Measurements from ENCODE around the gene PTX3. TPM values are rescaled to one million over a fixed set of nuclear protein-coding genes. Genes with fewer than 3 reads are reported as not detected.

PTX3 gene
- total RNA-seq, 1 experiment from 2014 or later = 2.1 TPM

DNA sequence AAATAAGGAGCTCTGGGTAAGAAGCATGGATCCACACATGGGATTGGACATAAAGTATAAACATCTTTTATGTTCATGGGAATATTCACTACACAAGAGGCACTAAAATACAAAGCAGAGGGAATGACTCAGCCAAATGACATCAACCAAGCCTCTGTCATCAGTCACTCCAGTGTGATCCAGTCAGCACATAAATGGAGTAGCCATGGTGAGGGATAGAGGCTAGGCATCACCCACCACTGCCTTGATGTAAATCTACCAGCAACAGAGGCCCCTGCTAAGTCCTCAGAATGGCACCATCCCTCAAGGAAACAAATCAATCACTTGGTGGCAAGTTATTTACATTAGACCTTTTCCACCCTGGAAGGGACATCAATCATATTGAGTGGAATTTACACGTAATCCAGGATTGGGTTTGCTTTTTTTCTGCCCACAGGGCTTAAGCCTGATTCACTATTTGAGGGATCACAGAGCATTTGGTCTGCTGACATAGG, 39.3 kb downstream of the PTX3 start:
- BruUV-seq (replicated peaks) = no TSS peak
- ATAC-seq = no peak
- H3K27me3 ChIP-seq (ENCODE audit: control insufficient read depth, insufficient read depth, low read length) = no peaks in the 10 kb centered on the region
- no peaks in the 10 kb centered on the region for H3K4me1 ChIP-seq (ENCODE audit: control insufficient read depth, insufficient read depth, low read length)
- no peak for DNase-seq (ENCODE audit: low read depth, low spot score)
- intact Hi-C loops (cut with micrococcal nuclease; ENCODE audit: unreplicated experiment) = no loop called here
- no peaks in the 10 kb centered on the region for H3K9me3 ChIP-seq (ENCODE audit: control insufficient read depth, insufficient read depth, low read depth, low read length)
- ChIA-PET CTCF (no interaction called here), POLR2A (no interaction called here)
- in situ Hi-C loops (cut with HindIII; ENCODE audit: low pct_unique_long_range_greater_than_20kb, low sequenced_read_pairs) = no loop called here
- H3K4me3 ChIP-seq (ENCODE audit: low read depth in 2 of 2, low read length in 2 of 2) = no peak overlapping the region
- no peak for TF ChIP-seq POLR2AphosphoS5 (IDR thresholded peaks at IDR 0.05; ENCODE audit: low read depth, low read length)
- TF ChIP-seq SIN3A (IDR thresholded peaks at IDR 0.05; ENCODE audit: borderline replicate concordance, insufficient read depth, low read depth, low read length) = no peak
- no peak for TF ChIP-seq TCF7L2 (IDR thresholded peaks at IDR 0.05; ENCODE audit: low read depth, low read length)
- TF ChIP-seq REST (IDR thresholded peaks at IDR 0.05; ENCODE audit: insufficient read depth in 1 of 2, low read depth in 2 of 2, low read length in 1 of 2) = no peak
- no peak for TF ChIP-seq CTCF (IDR thresholded peaks at IDR 0.05)
- H3K36me3 ChIP-seq (ENCODE audit: control insufficient read depth, insufficient read depth, low read length) = no peaks in the 10 kb centered on the region
- no peak overlapping the region for H3K27ac ChIP-seq (ENCODE audit: low read length)

DNA sequence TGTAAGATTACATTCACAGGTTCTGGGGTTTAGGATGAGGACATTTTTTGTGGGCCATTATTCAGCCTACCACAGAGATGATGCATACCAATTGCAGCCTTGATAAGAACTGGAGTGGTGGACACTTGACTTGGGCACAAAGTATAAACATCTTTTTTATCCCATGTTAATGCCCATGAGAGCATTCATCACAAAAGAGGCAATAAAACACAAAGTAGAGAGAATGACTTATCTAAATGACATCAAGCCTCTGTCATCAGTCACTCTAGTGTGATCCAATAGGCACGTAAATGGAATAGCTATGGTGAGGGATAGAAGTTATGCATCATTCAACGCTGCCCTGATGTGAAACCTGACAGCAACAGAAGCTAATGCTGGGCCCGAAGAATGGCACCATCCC, 40.8 kb downstream of the PTX3 start:
- no peaks in the 10 kb centered on the region for H3K4me1 ChIP-seq (ENCODE audit: control insufficient read depth, insufficient read depth, low read length)
- no peaks in the 10 kb centered on the region for H3K27me3 ChIP-seq (ENCODE audit: control insufficient read depth, insufficient read depth, low read length)
- in situ Hi-C loops (cut with HindIII; ENCODE audit: low pct_unique_long_range_greater_than_20kb, low sequenced_read_pairs) (no loop called here), intact Hi-C loops (cut with micrococcal nuclease; ENCODE audit: unreplicated experiment) (no loop called here)
- no peak overlapping the region for H3K4me3 ChIP-seq (ENCODE audit: low read depth in 2 of 2, low read length in 2 of 2)
- BruUV-seq (replicated peaks) = no TSS peak
- H3K27ac ChIP-seq (ENCODE audit: low read length) = no peak overlapping the region
- ChIA-PET CTCF (no interaction called here), POLR2A (no interaction called here)
- H3K9me3 ChIP-seq (ENCODE audit: control insufficient read depth, insufficient read depth, low read depth, low read length) = no peaks in the 10 kb centered on the region
- TF ChIP-seq REST (IDR thresholded peaks at IDR 0.05; ENCODE audit: insufficient read depth in 1 of 2, low read depth in 2 of 2, low read length in 1 of 2) (no peak), SIN3A (IDR thresholded peaks at IDR 0.05; ENCODE audit: borderline replicate concordance, insufficient read depth, low read depth, low read length) (no peak)
- no peaks in the 10 kb centered on the region for H3K36me3 ChIP-seq (ENCODE audit: control insufficient read depth, insufficient read depth, low read length)
- ATAC-seq (no peak), DNase-seq (ENCODE audit: low read depth, low spot score) (no peak)

Data from Panc1 (cell line).